D721Med (cell line): ENCODE measurements around the gene TRIM33.
A peak's percentile ranks its signal among the peaks of the same experiment; 100 is the strongest.

Source experiments
- DNase-seq: peaks from one replicate; pipeline ENCODE4 v3.0.0; 2011; ENCODE audit warnings: low spot score; ENCODE audit not compliant: insufficient read length
- FAIRE-seq: peaks from 2 replicates; lab custom pipeline; 2011; peaks lifted over from hg19 to GRCh38; lab: Jason Lieb, UNC
- TF ChIP-seq, protein P1 (sequence below): IDR thresholded peaks from 2 replicates; pipeline ENCODE4 v1.5.1; 2012; ENCODE audit warnings: mild to moderate bottlenecking, control low read depth; ENCODE audit not compliant: insufficient read depth; ENCODE audit errors: missing control alignments

The TRIM33 gene

DNA sequence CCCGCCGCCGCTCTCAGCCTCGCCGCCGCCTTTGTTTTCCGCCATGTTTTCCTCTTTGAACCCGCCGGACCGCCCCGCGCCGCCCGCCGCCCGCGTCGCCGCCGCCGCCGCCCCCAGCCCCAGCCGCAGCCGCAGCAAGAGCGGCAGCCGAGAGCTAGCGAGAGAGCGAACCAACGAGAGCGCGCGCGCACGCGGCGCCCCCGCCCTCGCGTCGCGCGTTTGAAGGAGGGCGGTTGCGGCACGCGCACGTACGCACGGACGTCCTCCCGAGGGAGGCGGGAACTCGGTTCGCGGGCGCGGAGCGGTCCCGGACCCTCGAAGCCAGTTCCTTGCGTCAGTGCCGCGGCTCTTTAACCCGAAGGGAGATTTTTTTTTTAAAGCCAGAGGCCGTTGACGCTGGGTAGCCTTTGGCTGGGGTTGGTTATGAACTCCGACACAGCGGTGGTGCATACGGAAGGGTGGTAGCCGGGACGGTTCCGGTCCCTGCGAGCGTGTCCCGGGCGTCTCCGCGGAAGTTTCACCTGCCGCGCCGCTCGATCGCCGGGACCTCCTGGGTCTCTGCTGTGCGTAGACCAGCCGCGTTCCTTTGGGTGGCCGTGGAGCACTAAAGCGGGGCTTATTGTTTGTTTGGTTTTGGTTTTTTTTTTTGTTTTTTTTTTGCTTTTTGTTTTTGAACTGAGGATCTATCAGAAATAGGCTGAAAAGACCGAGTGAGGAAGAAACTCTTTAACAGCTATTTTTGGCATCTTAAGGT is at the start of gene TRIM33:
Gene TRIM33 (minus strand): TSS at position 172 of the 754 bp plus-strand sequence. CDS start 127 bp downstream, at position 45.
- peak; percentile 75 for DNase-seq
- TF ChIP-seq, protein P1, sequence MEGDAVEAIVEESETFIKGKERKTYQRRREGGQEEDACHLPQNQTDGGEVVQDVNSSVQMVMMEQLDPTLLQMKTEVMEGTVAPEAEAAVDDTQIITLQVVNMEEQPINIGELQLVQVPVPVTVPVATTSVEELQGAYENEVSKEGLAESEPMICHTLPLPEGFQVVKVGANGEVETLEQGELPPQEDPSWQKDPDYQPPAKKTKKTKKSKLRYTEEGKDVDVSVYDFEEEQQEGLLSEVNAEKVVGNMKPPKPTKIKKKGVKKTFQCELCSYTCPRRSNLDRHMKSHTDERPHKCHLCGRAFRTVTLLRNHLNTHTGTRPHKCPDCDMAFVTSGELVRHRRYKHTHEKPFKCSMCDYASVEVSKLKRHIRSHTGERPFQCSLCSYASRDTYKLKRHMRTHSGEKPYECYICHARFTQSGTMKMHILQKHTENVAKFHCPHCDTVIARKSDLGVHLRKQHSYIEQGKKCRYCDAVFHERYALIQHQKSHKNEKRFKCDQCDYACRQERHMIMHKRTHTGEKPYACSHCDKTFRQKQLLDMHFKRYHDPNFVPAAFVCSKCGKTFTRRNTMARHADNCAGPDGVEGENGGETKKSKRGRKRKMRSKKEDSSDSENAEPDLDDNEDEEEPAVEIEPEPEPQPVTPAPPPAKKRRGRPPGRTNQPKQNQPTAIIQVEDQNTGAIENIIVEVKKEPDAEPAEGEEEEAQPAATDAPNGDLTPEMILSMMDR = no peak
- no peak for FAIRE-seq

DNA sequence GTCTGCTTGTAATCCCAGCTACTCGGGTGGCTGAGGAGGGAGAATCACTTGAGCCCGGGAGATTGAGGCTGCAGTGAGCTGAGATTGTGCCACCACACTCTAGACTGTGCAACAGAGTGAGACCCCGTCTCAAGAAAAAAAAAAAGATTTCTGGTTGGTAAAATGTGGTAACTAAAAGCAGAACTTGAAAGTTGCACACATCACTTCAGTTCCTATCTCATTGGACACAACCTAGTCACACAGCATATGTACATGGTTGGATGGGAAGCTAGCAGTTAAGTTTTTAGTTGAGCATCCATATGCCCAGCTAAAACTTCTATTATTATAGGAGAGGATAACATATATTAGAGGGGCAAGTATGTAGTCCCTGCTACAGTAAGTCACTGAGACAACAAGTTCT is 48.4 kb upstream of the TRIM33 start:
- TF ChIP-seq, protein P1 = no peak
- no peak for FAIRE-seq
- no peak for DNase-seq

DNA sequence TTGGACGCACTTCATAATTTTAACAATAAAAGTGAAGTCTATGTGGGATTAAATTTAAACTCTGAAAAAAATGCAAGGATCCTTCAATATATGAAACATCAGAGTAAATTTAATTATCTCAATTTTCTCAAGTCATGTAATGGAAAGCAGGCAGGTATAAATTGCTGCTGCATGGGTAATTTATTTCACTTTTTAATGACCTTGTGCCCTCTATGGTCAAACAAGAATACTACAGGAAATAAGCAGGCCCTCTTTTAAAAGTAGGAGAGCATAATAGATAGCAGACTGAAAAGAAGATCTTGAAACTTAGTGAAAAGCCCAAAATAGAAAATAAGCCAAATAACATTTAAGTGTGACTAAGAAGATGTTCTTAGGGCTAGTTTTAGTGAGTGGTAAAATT is 47.5 kb upstream of the TRIM33 start:
- no peak for DNase-seq
- TF ChIP-seq, protein P1 = peak; percentile 41
- no peak for FAIRE-seq

DNA sequence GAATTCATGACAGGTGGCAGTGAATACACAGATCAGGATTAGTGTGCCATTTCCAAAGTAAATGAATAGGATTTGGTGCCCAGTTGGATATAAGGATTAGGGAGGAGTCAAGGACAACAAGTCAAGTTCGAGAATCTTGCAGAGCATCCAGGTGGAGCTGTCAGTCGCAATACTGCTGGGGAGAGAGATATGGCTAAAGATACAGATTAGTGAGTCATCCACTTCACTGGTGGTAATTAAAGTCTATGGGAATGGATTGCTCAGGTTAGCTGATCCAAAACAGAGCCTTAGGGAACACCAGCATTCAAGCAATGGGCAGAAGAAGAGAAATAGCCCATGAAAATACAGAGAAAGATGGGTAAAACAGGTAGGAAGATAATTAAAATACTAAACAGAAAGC is 43.6 kb upstream of the TRIM33 start:
- TF ChIP-seq, protein P1 = no peak
- peak; percentile 86 for FAIRE-seq
- peak; percentile 43 for DNase-seq

DNA sequence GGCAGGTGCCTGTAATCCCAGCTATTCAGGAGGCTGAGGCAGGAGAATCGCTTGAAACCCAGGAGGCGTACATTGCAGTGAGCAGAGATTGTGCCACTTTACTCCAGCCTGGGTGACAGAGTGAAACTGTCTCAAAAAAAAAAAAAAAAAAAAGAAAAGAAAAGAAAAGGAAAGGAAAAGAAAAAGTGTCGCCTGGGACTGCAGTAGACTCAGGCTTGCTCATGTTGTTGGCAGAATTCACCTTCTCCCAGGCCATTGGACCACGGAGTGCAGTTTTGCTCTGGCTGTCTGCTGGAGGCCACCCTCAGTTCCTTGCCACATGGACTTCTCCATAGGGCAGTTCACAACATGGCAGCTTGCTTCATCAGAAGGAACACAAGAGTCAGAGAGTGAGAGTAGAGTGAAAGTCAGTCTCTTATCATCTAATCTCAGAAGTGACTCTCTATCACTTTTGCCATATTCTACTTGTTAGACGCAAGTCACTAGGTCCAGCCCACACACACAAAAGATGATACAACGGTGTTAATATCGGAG is 41.2 kb upstream of the TRIM33 start:
- TF ChIP-seq, protein P1 = no peak
- FAIRE-seq = no peak
- DNase-seq = no peak

DNA sequence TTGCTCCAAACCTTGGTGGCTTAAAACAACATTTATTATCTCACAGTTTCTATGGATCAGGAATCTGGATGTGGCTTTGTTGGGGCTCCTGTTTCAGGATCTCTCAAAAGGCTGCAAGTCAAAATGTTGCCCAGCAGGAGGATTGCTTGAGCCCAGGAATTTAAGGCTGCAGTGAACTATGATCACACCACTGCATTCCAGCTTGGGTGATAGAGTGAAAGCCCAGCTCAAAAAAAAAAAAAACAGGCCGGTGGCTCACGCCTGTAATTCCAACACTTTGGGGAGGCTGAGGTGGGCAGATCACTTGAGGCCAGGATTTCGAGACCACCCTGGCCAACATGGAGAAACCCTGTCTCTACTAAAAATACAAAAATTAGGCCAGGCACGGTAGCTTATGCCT is 40.4 kb upstream of the TRIM33 start:
- TF ChIP-seq, protein P1 = no peak
- DNase-seq (no peak), FAIRE-seq (no peak)

DNA sequence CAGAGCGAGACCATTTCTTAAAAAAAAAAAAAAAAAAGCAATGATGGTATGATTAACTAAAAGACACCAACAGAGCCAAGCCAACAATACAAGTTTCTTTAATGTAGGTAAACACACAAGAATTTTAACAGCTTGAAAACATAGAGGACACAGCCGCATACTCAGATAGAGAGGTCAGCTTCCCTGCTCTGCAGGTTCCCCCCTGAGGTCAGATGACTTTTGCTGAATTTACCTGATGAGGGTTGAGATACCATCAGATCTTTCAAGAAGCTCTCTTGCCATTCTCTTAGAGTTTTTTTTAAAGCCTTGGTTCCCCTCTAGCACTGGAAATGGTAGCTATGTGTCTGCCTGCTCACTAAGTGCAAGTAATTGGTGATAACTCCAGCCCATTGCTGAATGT is 39.3 kb upstream of the TRIM33 start:
- TF ChIP-seq, protein P1 = no peak
- FAIRE-seq = no peak
- no peak for DNase-seq
